K562 (cell line): ENCODE measurements around the gene PACRG. TPM values are rescaled to one million over a fixed set of nuclear protein-coding genes. Genes with fewer than 3 reads are reported as not detected.

Experiments used
- HDAC1 ChIP-seq, 2 experiments: fragments of 450-650 bp; IDR thresholded peaks; 2 replicates each; pipeline ENCODE4 v1.6.1; 2016 to 2017; ENCODE audit warnings: inconsistent platforms in 1 of 2, mild to moderate bottlenecking in 1 of 2, moderate library complexity in 1 of 2
- KAT8 ChIP-seq: fragments of 450-650 bp; IDR thresholded peaks from 2 replicates; pipeline ENCODE4 v1.6.1; 2016; ENCODE audit warnings: low read depth, mild to moderate bottlenecking
- POLR2AphosphoS5 ChIP-seq: IDR thresholded peaks from 2 replicates; pipeline ENCODE4 v1.6.1; 2011; ENCODE audit warnings: mild to moderate bottlenecking, low read depth, low read length, moderate library complexity; ENCODE audit not compliant: control insufficient read depth, insufficient read depth
- PRMT5 ChIP-seq: sonication (generic); formaldehyde crosslinking; IDR thresholded peaks from 2 replicates; pipeline ENCODE4 v1.5.0; 2020; ENCODE audit warnings: missing genetic modification reagents
- SMAD4 ChIP-seq: fragments of 250-450 bp; sonication (Bioruptor Pico); conservative IDR thresholded peaks from 2 replicates; pipeline ENCODE4 v1.8.0; 2021; ENCODE audit warnings: inconsistent platforms, mild to moderate bottlenecking, moderate library complexity
- SREBF2 ChIP-seq: sonication (generic); formaldehyde crosslinking; IDR thresholded peaks from 2 replicates; pipeline ENCODE4 v1.4.0; 2020; ENCODE audit warnings: mild to moderate bottlenecking, missing genetic modification reagents
- THAP12 ChIP-seq: fragments of 250-450 bp; sonication (Bioruptor Pico); IDR thresholded peaks from 2 replicates; pipeline ENCODE4 v1.9.0; 2021; ENCODE audit warnings: mild to moderate bottlenecking, inconsistent platforms
- ZBTB49 ChIP-seq: sonication (generic); formaldehyde crosslinking; IDR thresholded peaks from 2 replicates; pipeline ENCODE4 v1.8.0; 2022; ENCODE audit warnings: missing genetic modification reagents, mild to moderate bottlenecking, borderline replicate concordance
- ZNF277 ChIP-seq: fragments of 250-450 bp; sonication (Bioruptor Pico); IDR thresholded peaks from 2 replicates; pipeline ENCODE4 v1.8.0; 2022; ENCODE audit warnings: inconsistent platforms, mild to moderate bottlenecking, moderate library complexity, borderline replicate concordance
- ZNF780A ChIP-seq: fragments of 250-450 bp; sonication (Bioruptor Pico); IDR thresholded peaks from 2 replicates; pipeline ENCODE4 v1.5.0; 2021; ENCODE audit warnings: mild to moderate bottlenecking
- ZNF830 ChIP-seq: fragments of 250-450 bp; sonication (Bioruptor Pico); IDR thresholded peaks from 2 replicates; pipeline ENCODE4 v1.5.0; 2021; ENCODE audit warnings: mild to moderate bottlenecking
- ZSCAN29 ChIP-seq: fragments of 450-650 bp; IDR thresholded peaks from 2 replicates; pipeline ENCODE4 v1.6.1; 2017
- polyA plus RNA-seq, 8 experiments: library from polyadenylated mRNA; depleted of rRNA in 4 of 8; stranded (reverse) in 5 of 8; unstranded in 3 of 8; fragments of >200 nt; fragmentation: Nextera tagmentation in 2 of 8; fragmentation: Illumina TruSeq in 1 of 8; extraction: Ambion mirVana in 2 of 8; extraction: Trizol in 1 of 8; gene quantifications; 2 replicates each; pipeline versions ENCODE4 v1.2.1 to v1.2.3, GENCODE V29; 2011 to 2014; ENCODE audit warnings: inconsistent platforms in 1 of 8, missing spikeins in 1 of 8
- total RNA-seq, 7 experiments: library from RNA; depleted of rRNA in 6 of 7; stranded (reverse); fragments of >200 nt in 6 of 7; fragmentation: Illumina TruSeq in 2 of 7; extraction: Trizol in 2 of 7; gene quantifications; 2 replicates each; pipeline versions ENCODE4 v1.2.1 to v1.2.3, GENCODE V29; 2011 to 2021; ENCODE audit warnings: low replicate concordance in 1 of 7
- TF ChIP-seq, protein P1 (sequence below), 2 experiments: IDR thresholded peaks; 2 replicates each; pipeline ENCODE4 v1.6.1; 2011; ENCODE audit warnings: borderline replicate concordance in 1 of 2, control low read depth in 1 of 2, low read depth in 1 of 2, low read length in 1 of 2, mild to moderate bottlenecking in 1 of 2, mixed read lengths in 1 of 2, moderate library complexity in 1 of 2; ENCODE audit not compliant: insufficient read depth in 1 of 2, insufficient read length in 1 of 2, poor library complexity in 1 of 2, severe bottlenecking in 1 of 2; ENCODE audit errors: extremely low read depth in 1 of 2
- TF ChIP-seq, protein P2 (sequence below): sonication (generic); formaldehyde crosslinking; IDR thresholded peaks from 2 replicates; pipeline ENCODE4 v1.4.0; 2020; ENCODE audit warnings: mild to moderate bottlenecking, missing genetic modification reagents

The PACRG gene
- total and polyA plus RNA-seq, 9 of the 15 experiments (the other 6 are each of a cell fraction or from before 2014, with no cell fraction given) = 0.04 TPM; not detected in 8

- TF ChIP-seq, protein P1, sequence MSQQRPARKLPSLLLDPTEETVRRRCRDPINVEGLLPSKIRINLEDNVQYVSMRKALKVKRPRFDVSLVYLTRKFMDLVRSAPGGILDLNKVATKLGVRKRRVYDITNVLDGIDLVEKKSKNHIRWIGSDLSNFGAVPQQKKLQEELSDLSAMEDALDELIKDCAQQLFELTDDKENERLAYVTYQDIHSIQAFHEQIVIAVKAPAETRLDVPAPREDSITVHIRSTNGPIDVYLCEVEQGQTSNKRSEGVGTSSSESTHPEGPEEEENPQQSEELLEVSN (IDR thresholded peaks at IDR 0.05; ENCODE audit: borderline replicate concordance in 1 of 2, extremely low read depth in 1 of 2, insufficient read depth in 1 of 2, insufficient read length in 1 of 2, low read depth in 1 of 2, low read length in 1 of 2, poor library complexity in 1 of 2, severe bottlenecking in 1 of 2) = peak in 1 of 2 experiments; percentile 22
- TF ChIP-seq POLR2AphosphoS5 = 0 out of 2 replicates have a peak, but pooled peaks have one; percentile 54
- TF ChIP-seq ZNF780A (CRISPR knock-in tag) = no peak
- TF ChIP-seq ZBTB49 (CRISPR knock-in tag) = no peak
- TF ChIP-seq KAT8 = no peak
- TF ChIP-seq, protein P2, sequence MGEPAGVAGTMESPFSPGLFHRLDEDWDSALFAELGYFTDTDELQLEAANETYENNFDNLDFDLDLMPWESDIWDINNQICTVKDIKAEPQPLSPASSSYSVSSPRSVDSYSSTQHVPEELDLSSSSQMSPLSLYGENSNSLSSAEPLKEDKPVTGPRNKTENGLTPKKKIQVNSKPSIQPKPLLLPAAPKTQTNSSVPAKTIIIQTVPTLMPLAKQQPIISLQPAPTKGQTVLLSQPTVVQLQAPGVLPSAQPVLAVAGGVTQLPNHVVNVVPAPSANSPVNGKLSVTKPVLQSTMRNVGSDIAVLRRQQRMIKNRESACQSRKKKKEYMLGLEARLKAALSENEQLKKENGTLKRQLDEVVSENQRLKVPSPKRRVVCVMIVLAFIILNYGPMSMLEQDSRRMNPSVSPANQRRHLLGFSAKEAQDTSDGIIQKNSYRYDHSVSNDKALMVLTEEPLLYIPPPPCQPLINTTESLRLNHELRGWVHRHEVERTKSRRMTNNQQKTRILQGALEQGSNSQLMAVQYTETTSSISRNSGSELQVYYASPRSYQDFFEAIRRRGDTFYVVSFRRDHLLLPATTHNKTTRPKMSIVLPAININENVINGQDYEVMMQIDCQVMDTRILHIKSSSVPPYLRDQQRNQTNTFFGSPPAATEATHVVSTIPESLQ (CRISPR knock-in tag) = peak; percentile 87; the same call in 1 of the 2 replicates
- TF ChIP-seq ZSCAN29 = no peak
- TF ChIP-seq ZNF830 = 0 out of 2 replicates have a peak, but pooled peaks have one; percentile 77
- peak; percentile 87; the same call in 1 of the 2 replicates for TF ChIP-seq THAP12
- TF ChIP-seq SREBF2 = no peak
- TF ChIP-seq ZNF277 (CRISPR knock-in tag) = no peak
- no peak for TF ChIP-seq PRMT5 (CRISPR knock-in tag)
- TF ChIP-seq SMAD4 = no peak
- TF ChIP-seq HDAC1 (IDR thresholded peaks at IDR 0.05) = peak in 1 of 2 experiments; percentile 73; a peak in 2 of 4 replicates
Observed at GRCh38 chr6:162727322-162728182, at the start of gene PACRG, which contains the start of gene PRKN (continued).
